GM10266 (cell line): ENCODE results near the gene SF3B6.

ENCODE experiments used
- DNase-seq: peaks from one replicate; pipeline ENCODE4 v3.0.0; 2012; ENCODE audit errors: extremely low spot score
- CTCF ChIP-seq: IDR thresholded peaks from 2 replicates; pipeline ENCODE4 v1.5.1; 2012; ENCODE audit warnings: mild to moderate bottlenecking, low read depth; ENCODE audit not compliant: control insufficient read depth, insufficient read depth; ENCODE audit errors: missing control alignments

The SF3B6 gene

GRCh38 chr2:24026233-24026632 is 49.9 kb downstream of the SF3B6 start:
- DNase-seq, result no peak
- no peak for TF ChIP-seq CTCF

GRCh38 chr2:24024996-24025663 is 51.0 kb downstream of the SF3B6 start:
- DNase-seq, result no peak
- no peak for TF ChIP-seq CTCF

GRCh38 chr2:24024018-24024417 is 52.1 kb downstream of the SF3B6 start:
- no peak for TF ChIP-seq CTCF

GRCh38 chr2:24022975-24023575 is 53.1 kb downstream of the SF3B6 start:
- no peak for DNase-seq
- TF ChIP-seq CTCF, result no peak

More at GRCh38 chr2:24024018-24024417, 52.1 kb downstream of the SF3B6 start:
- no peak for DNase-seq

GRCh38 chr2:24022324-24022974 is 53.7 kb downstream of the SF3B6 start:
- no peak for TF ChIP-seq CTCF
- DNase-seq, result no peak

GRCh38 chr2:24021122-24021998 is 54.8 kb downstream of the SF3B6 start:
- TF ChIP-seq CTCF, result peak; percentile 36
- DNase-seq, result peak; percentile 39

GRCh38 chr2:24020244-24020643 is 55.9 kb downstream of the SF3B6 start:
- no peak for DNase-seq

More at GRCh38 chr2:24020244-24020643, 55.9 kb downstream of the SF3B6 start:
- no peak for TF ChIP-seq CTCF
